GM21825 (cell line): Measurements from ENCODE around the gene PIH1D1.

ENCODE experiments used
- ATAC-seq: cut with Tn5 transposase; IDR thresholded peaks from one replicate; pipeline ENCODE4 v1.9.1; 2021; ENCODE audit warnings: mild to moderate bottlenecking, moderate library complexity; ENCODE audit not compliant: unreplicated experiment

PIH1D1 gene

DNA sequence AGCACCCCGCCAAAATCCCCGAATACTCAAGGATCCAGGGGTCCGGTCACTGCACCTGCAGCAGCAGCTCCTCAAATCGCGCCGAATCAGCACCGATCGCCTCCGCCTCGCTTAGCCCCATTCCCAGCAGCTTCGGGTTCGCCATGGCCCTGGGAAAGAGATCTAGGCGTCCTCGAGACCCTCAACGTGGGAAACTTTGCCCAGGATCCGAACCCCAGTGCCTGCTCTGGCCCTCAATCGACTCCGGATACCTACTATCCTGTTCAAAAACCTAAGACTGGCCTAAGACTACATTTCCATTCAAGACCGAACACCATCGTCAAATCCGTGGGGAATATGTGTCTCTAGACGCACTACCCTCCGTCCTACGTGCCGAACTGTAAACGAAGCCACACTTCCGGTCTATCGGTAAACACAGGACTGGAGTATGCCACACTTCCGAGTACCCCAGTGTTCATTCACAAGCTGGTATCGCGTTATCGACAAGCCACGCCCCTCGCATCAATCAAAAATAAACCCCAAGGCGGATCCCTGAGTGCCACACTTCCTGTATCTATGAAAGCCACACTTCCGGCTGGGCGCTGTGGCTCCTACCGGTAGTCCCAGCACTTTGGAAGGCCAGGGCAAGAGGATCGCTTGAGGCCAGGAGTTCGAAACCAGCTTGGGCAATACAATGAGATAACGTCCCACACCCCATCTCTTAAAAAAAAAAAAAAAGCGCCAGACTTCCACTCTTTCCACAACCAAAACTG, at the start of gene PIH1D1:
TSS of gene PIH1D1 (minus strand) at position 385 of the 752 bp plus-strand sequence. CDS start at position 145, 240 bp downstream.
- peak; percentile 57 for ATAC-seq

DNA sequence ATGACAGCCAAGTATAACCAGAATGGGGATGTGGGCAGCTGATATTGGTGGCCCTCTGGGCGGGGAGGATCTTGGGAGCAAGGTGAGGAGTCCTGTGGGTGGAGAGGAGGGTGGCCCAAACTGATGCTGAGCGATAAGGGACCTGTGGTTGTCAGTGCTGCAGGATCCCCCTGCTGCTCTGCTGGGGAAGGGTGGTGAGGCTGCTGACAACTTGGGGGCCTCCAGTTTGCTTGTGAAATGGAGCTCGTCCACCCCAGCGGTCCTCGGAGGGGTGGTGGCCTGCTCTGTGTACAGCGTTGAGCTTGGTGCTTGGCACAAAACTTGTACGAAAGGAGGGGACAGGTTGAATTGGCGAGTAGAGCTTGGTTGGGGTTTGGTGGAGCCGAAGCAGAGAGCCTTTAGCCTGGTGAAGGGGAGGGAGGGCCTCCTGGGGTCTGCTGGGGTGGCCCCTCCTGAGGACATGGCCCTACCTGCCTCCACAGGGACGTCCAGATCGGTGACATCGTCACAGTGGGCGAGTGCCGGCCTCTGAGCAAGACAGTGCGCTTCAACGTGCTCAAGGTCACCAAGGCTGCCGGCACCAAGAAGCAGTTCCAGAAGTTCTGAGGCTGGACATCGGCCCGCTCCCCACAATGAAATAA, 47.5 kb upstream of the PIH1D1 start:
- no peak for ATAC-seq

DNA sequence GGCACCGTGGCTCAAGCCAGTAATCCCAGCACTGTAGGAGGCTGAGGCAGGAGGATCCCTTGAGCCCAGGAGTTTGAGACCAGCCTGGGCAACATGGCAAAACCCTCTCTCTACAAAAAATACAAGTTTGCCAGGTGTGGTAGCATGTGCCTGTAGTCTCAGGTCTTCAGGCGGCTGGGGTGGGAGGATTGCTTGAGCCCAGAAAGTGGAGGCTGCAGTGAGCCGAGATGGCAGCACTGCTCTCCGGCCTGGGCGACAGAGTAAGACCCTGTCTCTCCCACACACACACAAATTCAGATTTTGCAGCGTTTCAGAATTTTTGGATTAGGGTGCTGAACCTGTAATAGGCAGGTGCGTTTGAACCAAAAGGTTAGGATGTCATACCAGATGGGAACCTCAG, 46.9 kb upstream of the PIH1D1 start:
- no peak for ATAC-seq

DNA sequence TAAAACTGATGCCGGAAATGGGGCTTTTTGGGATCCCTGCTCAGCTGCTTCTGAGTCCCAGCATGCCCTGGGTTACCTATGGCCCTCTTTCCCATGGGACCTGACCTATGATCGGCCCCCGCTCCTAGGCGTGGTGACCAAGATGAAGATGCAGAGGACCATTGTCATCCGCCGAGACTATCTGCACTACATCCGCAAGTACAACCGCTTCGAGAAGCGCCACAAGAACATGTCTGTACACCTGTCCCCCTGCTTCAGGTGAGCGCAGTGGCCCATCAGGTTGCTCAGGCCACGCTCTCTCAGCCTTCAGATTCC, 46.1 kb upstream of the PIH1D1 start:
- ATAC-seq: no peak

DNA sequence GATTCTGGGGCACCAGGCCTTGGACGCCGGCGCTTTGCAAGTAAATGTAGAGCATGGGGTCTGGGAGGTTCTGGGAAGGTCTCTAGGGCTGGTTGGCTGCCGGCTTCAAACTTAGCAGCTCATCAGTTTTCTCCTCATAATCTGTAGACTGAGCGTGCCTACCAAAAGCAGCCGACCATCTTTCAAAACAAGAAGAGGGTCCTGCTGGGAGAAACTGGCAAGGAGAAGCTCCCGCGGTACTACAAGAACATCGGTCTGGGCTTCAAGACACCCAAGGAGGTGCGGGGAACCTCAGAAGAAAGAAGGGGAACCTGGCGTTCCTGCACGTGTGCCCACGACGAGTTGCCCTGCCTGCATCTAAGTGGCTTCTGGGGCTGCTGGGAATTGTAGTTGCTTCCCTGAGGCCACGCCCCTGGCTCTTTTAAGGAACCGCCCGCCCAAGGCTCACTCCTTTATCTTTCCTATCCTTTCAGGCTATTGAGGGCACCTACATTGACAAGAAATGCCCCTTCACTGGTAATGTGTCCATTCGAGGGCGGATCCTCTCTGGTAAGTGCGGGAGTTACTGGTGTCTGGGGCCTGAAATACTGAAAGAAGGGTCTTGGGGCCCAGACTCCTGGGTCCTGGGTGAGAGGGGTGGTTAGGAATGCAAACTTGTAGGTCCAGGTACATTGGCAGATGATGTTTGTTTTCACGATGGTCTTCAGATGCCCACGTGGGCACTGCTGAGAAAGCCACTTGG, 45.6 kb upstream of the PIH1D1 start:
- no peak for ATAC-seq

DNA sequence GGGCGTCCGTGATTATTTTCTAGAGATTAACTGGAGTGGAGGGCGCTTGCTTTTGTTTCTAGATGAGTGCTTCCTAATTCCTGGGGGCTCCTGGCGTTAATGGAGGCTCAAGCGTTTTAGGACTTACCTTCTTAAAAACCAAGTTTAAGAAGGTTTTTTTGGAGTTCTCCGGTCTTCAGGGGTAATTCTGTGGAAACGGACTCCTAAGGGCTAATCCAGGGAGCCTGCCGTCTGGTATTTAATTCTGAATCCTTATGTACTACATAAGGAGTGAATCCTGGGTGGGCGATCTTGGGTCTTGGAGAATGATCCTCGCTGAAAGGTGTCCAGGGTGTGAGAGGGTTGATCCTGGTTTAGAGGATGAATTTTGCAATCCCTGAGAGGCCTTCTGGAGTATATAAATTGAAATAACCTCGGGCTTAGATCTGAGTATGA, 45.0 kb upstream of the PIH1D1 start:
- no peak for ATAC-seq

DNA sequence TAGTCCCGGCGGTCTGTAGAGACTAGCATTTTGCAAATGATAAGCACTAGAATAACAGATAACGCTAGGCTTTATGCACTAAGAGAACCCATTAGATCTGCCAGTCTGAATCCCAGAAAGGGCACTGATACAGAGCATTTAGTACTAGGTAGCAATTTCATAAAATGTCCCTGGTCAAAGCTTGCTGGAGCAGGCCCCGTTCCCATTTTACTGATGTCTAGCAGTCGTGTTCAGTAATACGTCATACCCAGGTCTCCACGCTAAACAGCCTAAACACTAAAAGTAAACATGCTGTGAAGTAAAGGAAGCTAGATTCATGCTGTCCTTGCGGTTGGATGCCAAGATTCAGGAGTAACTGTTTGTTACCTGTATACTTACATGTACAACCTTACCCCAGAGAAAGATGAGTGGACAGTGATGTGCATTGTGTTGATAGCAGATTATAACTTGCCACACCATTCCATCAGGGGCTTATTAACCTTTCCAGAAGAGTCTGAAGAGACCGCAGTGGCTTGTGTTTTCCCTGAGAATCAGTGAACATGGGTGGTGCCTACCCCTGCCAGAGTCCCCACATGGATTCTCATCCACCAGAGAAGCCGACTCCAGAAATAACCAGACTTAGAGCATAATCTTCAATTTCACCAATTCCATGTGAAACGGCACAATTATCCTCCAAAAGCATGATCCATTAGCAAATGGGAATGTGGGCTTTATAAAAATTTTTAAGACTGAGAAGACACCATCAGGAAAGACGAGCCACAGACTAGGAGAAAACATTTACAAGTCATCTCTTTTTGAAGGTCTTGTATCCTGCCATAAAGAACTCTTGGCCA, 41.2 kb upstream of the PIH1D1 start:
- ATAC-seq: no peak

DNA sequence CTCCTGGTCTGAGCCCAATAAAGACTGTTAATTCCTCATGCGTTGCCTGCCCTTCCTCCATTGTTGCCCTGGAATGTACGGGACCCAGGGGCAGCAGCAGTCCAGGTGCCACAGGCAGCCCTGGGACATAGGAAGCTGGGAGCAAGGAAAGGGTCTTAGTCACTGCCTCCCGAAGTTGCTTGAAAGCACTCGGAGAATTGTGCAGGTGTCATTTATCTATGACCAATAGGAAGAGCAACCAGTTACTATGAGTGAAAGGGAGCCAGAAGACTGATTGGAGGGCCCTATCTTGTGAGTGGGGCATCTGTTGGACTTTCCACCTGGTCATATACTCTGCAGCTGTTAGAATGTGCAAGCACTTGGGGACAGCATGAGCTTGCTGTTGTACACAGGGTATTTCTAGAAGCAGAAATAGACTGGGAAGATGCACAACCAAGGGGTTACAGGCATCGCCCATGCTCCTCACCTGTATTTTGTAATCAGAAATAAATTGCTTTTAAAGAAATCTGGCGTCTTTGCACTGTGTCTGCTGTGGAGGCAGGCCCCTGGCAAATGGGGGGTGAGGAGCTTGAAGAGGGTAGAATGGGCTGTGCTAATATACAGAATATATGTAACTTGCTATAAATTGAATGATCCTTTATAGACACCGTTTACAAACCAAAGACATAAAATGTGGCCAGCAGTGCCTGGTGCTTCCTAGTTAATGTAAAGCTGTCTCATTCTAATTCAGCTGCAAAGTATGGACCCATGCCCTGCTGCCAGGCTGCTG, 40.4 kb upstream of the PIH1D1 start:
- no peak for ATAC-seq

DNA sequence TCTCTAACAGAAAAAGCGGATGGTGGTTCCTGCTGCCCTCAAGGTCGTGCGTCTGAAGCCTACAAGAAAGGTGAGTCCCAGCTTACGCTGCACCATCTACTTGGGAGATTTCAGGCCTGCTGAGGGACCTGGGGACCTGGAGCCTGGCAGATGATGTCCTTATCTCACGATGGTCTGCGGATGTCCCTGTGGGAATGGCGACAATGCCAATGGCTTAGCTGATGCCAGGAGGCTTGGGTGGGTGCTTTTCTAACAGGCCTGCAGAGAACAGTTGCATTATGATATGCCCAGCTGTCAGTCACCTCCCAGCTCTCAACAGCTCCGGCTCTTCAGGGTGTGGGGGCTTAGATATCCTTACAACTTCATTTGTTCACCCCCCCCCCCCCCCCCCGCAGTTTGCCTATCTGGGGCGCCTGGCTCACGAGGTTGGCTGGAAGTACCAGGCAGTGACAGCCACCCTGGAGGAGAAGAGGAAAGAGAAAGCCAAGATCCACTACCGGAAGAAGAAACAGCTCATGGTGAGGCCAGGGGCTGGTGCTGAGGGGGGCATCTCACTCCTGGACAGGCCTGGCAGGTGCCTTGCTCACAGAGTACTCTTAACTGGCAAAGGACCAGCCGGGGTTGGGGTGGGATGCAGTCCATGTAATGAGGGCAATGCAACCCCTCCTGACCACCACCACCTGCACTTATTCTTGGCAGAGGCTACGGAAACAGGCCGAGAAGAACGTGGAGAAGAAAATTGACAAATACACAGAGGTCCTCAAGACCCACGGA, 39.6 kb upstream of the PIH1D1 start:
- ATAC-seq: no peak

DNA sequence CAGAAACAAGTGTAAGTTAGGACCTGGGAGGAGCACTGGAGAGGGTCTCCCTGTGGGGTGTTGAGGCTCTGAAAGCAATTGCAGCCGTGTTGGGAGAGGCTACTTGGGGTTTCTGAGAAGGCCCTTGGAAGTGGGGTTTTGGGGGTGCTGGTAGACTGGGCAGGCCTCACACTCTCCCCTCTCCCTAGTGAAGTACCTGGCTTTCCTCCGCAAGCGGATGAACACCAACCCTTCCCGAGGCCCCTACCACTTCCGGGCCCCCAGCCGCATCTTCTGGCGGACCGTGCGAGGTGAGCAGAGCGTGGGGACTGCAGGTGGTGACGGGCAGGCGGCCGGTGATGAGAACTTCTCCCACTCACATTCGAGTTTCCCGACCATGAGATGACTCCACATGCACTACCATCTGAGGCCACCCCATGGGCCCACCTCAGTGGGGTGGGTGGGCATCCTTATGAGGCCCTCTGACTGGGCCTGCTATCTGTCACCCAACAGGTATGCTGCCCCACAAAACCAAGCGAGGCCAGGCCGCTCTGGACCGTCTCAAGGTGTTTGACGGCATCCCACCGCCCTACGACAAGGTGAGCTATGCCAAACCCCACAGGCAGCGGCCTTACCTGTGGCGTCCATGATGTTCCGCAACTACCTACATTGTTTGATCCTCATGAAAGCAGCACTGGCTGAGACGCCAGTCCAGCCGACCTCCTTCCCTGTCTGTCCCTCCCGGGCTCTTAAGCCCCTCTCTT, 38.8 kb upstream of the PIH1D1 start:
- no peak for ATAC-seq

DNA sequence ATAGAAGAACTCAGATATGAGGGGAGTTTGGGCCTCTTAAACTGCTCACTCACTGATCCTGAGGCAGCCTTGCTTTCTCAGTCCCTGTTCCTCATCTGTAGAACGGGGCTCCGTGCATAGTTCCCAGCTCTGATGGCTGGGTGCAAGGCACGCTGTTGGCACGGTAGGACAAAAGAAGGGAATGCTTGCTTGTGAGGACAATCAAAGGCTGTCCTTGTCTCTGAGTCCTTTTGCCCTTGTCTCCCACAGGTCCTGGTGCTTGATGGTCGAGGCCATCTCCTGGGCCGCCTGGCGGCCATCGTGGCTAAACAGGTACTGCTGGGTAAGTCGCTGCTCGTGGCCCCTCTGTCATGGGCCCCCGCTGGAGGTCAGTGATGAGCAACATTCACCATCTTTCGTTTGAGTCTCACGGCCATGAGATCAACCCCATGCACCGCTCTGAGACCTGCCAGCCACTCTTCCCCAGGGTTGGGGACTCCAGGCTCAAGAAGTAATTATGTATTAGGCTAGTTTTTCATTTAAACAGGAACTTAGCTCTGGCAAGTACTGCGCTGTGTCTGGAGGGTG, 38.1 kb upstream of the PIH1D1 start:
- ATAC-seq: no peak

DNA sequence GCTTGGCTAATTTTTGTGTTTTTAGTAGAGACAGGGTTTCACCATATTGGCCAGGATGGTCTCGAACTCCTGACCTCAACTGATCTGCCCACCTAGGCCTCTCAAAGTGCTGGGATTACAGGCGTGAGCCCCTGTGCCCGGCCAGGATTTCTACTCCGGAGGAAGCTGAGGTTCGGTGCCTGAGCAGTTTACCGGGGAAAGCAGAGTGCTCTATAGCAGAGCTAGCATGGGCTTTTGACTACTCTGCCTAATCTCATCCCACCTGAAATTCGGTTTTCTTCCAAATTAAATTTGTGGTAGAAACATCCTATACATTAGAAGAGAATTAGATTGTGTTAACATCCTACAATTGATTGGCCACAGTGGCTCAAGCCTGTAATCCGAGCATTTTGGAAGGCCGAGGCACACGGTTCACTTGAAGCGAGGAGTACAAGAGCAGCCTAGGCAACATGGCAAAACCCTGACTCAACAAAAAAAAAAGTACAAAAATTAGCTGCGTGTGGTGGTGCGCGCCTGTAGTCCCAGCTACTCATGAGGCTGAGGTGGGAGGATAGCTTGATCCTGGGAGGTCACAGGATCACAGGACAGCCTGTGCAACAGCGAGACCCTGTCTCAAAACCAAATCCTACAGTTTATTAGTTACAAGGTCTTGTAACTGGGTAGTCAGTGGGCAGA, 37.4 kb upstream of the PIH1D1 start:
- no peak for ATAC-seq

DNA sequence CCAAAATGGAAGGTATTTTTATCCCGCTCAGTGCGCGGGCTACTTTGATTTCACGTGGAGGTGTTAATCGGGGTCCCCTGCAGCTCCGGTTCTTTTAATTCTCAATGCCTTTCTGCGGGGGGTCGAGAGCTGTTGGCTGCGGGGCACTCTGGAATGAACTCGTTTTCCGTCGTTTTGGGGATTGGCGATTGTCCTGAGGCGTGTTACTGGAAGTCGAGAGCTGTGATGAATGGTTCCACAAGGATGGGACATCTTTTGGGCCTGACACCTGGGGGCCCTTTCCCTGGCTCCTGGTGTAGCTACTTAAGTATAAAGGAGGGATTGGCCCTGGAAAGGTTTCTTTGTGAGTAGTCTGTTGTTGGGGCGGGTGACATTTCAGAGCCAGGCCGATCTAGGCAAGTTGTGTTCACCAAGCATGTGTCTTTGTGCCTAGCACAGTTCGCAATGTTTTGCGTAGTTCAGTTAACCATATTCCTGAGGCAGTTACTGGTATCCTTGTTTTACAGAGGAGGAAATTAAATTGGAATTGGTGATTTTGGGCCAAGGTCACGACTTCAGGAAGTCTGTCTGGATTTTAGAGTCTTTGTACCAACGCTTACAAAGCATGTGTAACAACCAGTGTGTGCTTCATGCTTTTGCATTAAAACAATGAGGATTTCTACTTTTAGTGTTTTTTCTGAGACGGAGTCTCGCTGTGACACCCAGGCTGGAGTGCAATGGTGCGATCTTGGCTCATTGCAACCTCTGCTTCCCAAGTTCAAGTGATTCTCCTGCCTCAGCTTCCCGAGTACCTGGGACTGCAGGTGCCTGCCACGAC, 36.6 kb upstream of the PIH1D1 start:
- ATAC-seq: no peak

DNA sequence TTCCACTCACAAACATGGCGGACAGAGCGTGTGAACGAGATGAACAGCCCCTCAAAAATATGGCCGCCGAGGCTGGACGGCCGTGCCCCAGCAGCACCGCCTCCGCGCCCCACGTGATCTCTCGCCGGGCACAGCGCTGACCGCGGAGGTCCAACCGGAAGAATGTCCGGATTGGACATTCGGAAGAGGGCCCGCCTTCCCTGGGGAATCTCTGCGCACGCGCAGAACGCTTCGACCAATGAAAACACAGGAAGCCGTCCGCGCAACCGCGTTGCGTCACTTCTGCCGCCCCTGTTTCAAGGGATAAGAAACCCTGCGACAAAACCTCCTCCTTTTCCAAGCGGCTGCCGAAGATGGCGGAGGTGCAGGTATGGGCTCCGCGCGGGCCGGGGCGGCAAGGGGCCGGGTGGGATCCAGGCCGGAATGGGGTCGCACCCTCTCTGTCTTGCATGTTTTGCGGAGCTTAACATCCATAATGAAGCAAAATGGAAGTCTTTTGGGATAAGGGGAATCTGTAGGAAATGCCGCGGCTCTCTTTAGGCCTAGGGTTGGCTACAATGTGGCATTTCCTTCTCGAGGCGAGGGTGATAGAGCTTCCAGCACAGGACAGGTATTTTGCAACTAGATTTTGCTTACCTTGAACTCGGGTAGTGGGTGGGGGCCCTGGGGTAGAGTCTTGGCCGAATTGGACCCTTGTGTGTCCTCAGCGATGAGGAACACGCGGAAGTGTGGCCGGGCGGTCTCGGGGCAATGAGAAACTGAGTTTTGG, 35.8 kb upstream of the PIH1D1 start, which contains the start of gene RPL13A:
TSS of gene RPL13A (plus strand) at position 332 of the 769 bp plus-strand sequence. CDS start at position 354, 22 bp downstream.
- peak; percentile 84 for ATAC-seq

DNA sequence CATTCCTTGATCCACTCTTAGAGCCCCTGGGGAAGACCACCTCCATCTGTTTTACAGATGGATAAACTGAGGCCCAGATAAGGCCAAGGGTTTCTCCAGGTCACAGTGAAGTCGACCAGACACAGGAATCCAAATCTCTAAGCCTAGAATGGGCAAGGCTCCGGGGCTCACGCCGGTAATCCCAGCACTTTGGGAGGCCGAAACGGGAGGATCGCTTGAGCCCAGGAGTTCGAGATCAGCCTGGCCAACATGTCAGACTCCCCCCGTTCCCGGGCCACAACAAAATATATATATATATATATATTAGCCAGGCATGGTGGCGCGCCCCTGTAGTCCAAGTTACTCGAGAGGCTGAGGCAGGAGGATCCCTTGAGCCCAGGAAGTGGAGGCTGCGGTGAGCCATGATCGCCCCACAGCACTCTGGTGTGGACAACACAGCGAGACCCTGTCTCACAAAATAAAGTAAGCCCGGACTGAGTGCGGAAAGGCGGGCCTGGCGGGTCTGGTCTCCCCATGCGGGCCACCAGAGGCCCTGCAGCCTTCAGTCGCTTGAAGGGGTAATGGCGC, 35.2 kb upstream of the PIH1D1 start:
- no peak for ATAC-seq

DNA sequence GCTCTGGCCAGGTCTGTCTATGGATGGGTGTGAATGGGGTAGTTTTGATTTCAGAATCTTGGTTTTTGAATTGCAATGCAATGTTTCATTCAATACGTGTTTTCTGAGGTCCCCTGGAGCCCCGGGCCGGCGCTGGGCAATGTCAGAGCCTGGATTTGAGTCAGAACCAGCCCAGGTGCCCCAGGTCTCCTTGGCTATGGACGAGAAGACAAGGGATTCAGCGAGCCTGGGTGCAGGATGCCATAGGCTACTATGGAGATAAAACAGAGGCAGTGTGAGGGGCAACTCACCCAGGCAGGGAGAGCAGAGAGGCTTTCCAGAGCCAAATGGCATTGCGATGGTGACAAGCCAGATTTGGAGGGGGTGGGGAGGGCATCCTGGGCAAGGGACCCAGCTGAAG, 34.6 kb upstream of the PIH1D1 start:
- ATAC-seq: no peak
